ENCODE measurements around the gene HDAC10. TPM values are rescaled to one million over a fixed set of nuclear protein-coding genes. Genes with fewer than 3 reads are reported as not detected.

Gene HDAC10
- total RNA-seq, 1 donor from 2014 or later = 42.1 TPM

DNA sequence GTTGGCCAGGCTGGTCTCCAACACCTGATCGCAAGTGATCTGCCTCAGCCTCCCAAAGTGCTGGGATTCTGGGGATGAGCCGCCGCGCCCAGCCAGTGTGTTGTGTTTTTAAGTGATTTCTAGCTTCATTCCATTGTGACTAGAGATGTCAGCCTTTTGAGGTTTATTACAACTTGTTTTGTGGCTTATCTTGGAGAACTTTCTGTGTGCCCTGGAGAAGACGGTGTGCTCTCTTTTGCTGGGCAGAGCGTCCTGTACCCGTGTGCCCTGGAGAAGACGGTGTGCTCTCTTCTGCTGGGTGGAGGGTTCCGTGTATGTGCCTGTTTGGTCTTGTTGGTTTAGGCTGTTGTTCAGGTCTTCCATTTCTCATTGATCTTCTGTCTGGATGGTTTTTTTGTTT is 37.8 kb downstream of the HDAC10 start:
- DNase-seq (ENCODE audit: low spot score) = no peak
- H3K4me3 Mint-ChIP-seq (ENCODE audit: unreplicated experiment) = peak overlapping the region; percentile 63
- H3K4me1 Mint-ChIP-seq (ENCODE audit: unreplicated experiment) = no peaks in the 10 kb centered on the region
- no peak overlapping the region for H3K27ac Mint-ChIP-seq (ENCODE audit: unreplicated experiment)
- H3K9me3 Mint-ChIP-seq (ENCODE audit: unreplicated experiment) = no peaks in the 10 kb centered on the region
- TF ChIP-seq, protein P1, sequence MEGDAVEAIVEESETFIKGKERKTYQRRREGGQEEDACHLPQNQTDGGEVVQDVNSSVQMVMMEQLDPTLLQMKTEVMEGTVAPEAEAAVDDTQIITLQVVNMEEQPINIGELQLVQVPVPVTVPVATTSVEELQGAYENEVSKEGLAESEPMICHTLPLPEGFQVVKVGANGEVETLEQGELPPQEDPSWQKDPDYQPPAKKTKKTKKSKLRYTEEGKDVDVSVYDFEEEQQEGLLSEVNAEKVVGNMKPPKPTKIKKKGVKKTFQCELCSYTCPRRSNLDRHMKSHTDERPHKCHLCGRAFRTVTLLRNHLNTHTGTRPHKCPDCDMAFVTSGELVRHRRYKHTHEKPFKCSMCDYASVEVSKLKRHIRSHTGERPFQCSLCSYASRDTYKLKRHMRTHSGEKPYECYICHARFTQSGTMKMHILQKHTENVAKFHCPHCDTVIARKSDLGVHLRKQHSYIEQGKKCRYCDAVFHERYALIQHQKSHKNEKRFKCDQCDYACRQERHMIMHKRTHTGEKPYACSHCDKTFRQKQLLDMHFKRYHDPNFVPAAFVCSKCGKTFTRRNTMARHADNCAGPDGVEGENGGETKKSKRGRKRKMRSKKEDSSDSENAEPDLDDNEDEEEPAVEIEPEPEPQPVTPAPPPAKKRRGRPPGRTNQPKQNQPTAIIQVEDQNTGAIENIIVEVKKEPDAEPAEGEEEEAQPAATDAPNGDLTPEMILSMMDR (IDR thresholded peaks at IDR 0.05; ENCODE audit: unreplicated experiment) = no peak
- peaks cover 37% of the 10 kb centered on the region for H3K36me3 Mint-ChIP-seq (ENCODE audit: low read depth, unreplicated experiment)
- peaks cover 12% of the 10 kb centered on the region for H3K27me3 Mint-ChIP-seq (ENCODE audit: unreplicated experiment)

DNA sequence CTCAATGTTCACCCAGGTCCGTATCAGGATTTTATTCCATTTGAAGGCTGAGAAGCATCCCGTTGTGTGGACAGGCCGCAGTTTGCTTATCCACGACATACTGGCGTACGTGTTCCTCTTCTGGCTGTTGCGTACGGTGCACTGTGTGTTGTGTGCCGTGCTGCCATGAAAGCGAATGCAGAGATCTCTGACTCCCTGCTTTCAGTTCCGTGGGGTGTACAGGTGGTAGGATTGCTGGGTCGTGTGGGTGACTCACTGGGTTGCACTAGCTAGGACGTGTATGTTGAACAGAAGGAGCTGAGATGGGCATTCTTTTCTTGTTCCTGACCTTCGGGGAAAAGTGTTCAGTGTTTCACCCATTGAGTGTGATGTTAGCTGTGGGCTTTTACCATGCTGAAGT is 39.9 kb downstream of the HDAC10 start:
- Mint-ChIP-seq H3K4me3 (ENCODE audit: unreplicated experiment) (peak overlapping the region; percentile 77), H3K9me3 (ENCODE audit: unreplicated experiment) (no peaks in the 10 kb centered on the region), H3K4me1 (ENCODE audit: unreplicated experiment) (no peaks in the 10 kb centered on the region), H3K36me3 (ENCODE audit: low read depth, unreplicated experiment) (peaks cover 32% of the 10 kb centered on the region), H3K27ac (ENCODE audit: unreplicated experiment) (no peak overlapping the region), H3K27me3 (ENCODE audit: unreplicated experiment) (peaks cover 9% of the 10 kb centered on the region)
- no peak for DNase-seq (ENCODE audit: low spot score)
- TF ChIP-seq, protein P1 (IDR thresholded peaks at IDR 0.05; ENCODE audit: unreplicated experiment) = no peak

DNA sequence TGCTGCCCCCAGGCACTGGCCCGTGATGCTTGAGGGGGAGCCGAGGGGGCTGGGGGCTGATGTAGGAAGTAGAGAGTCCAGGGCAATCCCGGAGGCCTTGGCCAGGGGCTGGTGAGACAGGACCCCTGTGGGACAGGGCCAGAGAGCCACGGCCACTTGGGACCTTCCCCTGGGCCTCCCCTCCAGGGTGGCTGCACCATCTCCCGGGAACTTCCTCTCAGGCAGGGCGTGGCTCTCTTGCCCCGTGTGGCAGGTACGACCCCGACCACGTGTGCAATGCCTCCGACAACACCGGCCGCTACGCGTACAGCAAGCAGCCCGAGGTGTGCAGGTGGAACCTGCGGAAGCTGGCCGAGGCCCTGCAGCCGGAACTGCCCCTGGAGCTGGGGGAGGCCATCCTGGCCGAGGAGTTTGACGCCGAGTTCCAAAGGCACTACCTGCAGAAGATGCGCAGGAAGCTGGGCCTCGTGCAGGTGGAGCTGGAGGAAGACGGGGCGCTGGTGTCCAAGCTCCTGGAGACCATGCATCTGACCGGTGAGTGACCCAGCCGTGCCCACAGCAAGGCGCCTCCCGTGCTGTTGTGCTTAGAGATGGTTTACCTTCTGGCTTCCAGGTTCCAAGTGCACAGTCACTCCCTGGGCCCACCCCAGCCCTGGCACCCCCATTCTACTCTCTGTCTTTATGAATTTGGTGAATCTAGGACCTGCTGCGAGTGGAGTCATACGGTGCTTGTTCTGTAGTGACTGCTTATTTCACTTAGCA is 40.5 kb downstream of the HDAC10 start:
- Mint-ChIP-seq H3K4me3 (ENCODE audit: unreplicated experiment) (no peak overlapping the region), H3K27ac (ENCODE audit: unreplicated experiment) (no peak overlapping the region), H3K27me3 (ENCODE audit: unreplicated experiment) (peaks cover 9% of the 10 kb centered on the region), H3K9me3 (ENCODE audit: unreplicated experiment) (no peaks in the 10 kb centered on the region), H3K36me3 (ENCODE audit: low read depth, unreplicated experiment) (peaks cover 28% of the 10 kb centered on the region), H3K4me1 (ENCODE audit: unreplicated experiment) (no peaks in the 10 kb centered on the region)
- TF ChIP-seq, protein P1 (IDR thresholded peaks at IDR 0.05; ENCODE audit: unreplicated experiment) = no peak
- DNase-seq (ENCODE audit: low spot score) = no peak

DNA sequence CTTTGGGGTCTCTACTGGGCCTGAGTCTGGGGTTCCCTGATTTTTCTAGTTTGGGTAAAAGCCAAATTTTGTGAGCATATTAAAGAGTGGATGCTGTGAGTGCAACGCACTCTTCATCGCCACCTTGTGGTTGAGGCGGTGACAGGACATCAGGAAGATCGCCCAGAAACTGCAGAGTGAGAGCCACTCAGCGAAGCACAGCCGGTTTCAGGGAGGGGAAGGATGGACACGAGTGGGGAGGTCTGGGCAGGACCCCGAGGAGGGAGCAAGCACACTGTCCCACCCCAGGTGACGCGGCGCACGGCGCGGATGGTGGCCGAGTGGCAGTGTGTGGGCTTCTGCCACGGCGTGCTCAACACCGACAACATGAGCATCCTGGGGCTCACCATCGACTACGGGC is 41.2 kb downstream of the HDAC10 start:
- peak overlapping the region; percentile 61 for H3K4me3 Mint-ChIP-seq (ENCODE audit: unreplicated experiment)
- H3K27ac Mint-ChIP-seq (ENCODE audit: unreplicated experiment) = no peak overlapping the region
- H3K36me3 Mint-ChIP-seq (ENCODE audit: low read depth, unreplicated experiment) = peaks cover 30% of the 10 kb centered on the region
- no peaks in the 10 kb centered on the region for H3K9me3 Mint-ChIP-seq (ENCODE audit: unreplicated experiment)
- peaks cover 9% of the 10 kb centered on the region for H3K27me3 Mint-ChIP-seq (ENCODE audit: unreplicated experiment)
- H3K4me1 Mint-ChIP-seq (ENCODE audit: unreplicated experiment) = no peaks in the 10 kb centered on the region
- DNase-seq (ENCODE audit: low spot score) = peak; percentile 69
- TF ChIP-seq, protein P1 (IDR thresholded peaks at IDR 0.05; ENCODE audit: unreplicated experiment) = peak; percentile 80

Data from endothelial cell (in vitro differentiated cells).